ENCODE data around the gene MAP1LC3C.
"Not testable (repeated sequence)": the region's sequence is repeated elsewhere in the genome, so short reads cannot be mapped to it uniquely, and the experiment has no call there.

Gene MAP1LC3C

DNA sequence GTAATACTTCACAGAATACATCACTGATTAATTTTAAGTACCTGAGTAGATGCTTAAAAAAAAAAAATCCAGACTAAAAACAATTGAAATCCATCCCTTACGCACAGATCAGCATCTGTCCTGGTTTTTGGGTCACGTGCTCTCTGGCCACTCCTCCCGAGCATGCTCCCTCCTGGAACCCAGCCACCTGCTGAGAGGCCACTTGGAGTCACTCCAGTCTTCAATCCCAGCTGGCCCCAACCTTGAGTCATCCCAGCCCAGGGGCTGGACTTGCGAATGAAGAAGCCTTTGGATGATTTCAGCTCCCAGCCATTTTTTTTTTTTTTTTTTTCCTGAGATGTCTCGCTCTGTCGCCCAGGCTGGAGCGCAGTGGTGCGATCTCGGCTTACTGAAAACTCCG, 8.9 kb downstream of the MAP1LC3C start:
- DNase-seq, result no peak

DNA sequence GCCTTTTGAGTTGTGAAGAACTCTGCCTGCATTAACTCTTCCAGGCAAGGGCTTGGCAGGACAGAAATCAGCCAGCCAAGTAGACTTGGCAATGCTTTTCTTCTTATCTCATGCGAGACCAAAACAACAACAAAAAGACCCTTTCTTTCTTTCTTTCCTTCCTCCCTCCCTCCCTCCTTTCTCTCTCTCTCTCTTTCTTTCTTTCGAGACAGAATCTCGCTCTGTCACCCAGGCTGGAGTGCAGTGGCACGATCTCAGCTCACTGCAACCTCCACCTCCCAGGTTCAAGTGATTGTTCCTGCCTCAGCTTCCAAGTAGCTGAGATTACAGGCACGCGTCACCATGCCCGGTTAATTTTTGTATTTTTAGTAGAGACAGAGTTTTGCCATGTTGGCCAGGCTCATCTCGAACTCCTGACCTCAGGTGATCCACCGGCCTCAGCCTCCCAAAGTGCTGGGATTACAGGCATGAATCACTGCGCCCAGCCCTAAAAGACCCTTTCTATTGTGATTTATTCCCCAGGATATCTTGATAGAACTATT, 10.4 kb downstream of the MAP1LC3C start:
- DNase-seq, result not testable (repeated sequence)

DNA sequence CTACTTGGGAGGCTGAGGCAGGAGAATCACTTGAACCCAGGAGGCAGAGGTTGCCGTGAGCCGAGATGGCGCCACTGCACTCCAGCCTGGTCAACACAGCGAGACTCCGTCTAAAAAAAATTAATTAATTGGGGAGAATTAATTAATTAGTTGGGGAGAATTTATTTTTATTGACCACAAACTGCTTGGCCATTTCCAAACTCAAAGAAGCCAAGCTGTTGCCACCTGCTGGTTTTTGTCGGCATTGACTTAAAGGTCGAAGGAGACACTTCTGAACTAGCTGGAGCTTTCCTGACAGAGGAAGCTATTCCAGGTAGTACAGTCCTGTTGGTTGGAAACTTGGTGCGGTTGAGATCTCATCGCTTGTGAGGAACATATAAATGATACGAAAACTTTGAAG, 13.1 kb downstream of the MAP1LC3C start:
- no peak for DNase-seq

DNA sequence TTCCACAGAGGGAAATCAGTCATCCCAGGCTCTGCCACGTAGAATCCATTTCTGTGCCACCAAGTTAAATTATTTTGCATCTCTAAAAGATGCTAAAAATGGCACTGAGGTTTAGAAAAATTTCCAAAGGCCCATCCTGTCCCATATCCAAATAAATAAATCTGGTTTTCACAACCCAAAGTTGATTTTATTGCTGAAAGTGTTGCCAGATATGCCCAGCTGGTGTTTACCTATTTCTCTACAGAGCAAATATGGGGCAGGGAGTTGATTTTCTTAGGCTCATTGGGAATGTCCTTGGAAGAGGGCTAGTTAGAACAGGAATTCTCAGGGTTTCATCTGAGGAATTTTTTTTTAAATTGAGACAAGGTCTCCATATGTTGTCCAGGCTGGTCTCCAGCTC, 19.0 kb downstream of the MAP1LC3C start:
- DNase-seq, result no peak

DNA sequence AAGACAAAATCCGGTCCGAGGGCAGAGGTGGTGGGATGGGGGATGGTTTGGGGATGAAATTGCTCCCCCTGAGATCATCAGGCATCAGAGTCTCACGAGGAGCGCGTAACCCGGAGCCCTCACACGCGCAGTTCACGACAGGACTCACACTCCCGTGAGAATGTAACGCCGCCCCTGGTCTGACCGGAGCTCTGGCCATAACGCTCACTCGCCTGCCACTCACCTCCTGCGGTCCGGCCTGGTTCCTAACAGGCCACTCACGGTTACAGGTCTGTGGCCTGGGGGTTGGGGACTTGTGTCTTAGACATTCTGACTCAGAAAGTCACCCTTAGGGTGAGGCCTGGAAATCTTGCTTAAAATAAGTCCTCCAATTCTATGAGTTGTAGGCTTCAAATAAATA, 19.8 kb downstream of the MAP1LC3C start:
- DNase-seq, result no peak

DNA sequence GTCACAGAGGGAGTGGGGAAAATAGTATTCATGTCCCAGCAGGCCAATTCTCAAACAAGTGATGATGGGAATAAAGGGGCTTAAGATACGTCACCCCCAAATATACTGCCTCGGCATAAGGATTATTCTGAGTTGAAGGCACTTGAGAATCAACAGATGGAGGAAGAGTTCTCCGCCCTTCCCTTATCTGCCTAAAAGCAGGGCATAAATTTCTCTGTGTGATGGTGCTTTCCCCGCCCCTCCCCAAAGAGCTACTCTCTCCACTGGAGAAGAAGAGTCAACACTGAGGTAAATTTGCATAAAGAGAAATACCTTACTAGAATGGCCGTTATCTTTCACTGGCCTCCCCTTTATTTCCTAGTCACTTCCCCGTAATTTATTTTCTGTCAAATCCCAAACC, 22.7 kb downstream of the MAP1LC3C start:
- DNase-seq, result no peak

DNA sequence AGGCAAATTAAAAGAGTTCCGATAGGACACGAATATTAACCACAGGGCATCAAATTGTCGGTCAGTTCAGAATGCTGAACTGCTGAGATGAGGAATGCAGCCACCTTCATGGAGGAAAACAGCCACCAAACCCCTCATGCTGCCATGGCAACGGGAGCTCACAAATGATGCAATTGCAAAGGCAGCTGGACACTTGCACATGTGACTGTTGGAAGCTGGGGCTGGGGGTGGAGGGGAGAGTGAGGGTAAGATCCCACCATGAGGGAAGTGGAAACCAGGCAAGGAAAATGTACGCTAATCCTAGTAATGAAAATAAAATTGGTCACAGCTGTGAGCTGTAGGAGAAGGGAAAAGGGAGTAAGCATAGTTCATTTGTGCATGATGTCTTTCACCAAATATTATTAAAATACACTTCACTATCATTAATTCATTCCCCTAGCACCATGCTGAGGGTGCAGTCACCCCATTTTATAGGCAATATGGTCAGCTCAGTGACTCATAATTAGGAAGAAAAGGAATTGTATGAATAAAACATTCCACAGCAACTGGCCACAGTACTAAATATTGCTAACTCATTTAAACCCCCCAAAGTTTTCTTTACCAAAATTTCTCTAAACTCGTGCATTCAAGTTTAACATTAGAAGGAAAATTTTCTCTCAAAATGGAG, 26.1 kb downstream of the MAP1LC3C start:
- DNase-seq, result no peak

DNA sequence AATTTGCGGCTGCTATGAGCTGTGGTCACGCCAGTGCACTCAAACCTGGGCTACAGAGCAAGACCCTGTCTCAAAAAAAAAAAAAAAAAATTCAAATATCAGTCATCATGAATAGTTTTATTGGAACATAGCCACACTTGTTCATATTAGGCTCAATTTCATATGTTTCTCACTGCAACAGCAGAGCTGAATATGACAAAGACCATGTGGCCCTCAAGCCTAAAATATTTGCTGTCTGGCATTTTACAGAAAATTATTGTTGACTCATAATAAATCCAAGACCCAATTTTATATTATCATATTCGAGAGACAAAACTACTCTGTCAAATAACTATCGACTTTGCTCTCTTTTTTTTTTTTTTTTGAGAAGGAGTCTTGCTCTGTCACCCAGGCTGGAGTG, 30.3 kb downstream of the MAP1LC3C start:
- DNase-seq, result no peak

DNA sequence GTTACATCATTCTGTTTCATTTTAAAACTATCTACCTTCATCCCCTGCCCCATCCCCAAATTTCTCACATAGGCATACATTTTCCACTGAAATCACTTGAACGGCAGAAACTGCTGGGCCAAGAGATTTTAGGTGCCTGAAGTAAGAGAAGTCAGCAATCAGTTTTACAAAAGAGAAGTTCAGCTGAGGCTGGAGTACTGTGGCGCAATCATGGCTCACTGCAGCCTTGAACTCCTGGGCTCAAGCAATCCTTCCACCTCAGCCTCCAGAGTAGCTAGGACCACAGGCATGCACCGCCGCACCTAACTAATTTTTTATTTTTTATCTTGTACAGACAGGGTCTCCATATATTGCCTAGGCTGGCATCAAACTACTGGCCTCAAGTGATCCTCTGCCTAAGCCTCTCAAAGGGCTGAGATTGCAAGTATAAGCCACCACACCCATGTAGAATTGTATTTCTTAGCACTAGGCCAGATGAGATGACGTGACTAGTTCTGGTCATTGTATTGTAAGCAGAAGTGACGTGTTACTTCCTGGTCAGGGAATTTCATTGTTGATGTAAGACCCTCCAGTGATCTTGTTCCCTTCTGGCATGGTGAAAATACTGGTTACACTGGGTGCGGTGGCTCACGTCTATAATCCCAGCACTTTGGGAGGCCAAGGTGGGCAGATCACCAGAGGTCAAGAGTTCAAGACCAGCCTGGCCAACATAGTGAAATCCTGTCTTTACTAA, 34.2 kb downstream of the MAP1LC3C start:
- no peak for DNase-seq

DNA sequence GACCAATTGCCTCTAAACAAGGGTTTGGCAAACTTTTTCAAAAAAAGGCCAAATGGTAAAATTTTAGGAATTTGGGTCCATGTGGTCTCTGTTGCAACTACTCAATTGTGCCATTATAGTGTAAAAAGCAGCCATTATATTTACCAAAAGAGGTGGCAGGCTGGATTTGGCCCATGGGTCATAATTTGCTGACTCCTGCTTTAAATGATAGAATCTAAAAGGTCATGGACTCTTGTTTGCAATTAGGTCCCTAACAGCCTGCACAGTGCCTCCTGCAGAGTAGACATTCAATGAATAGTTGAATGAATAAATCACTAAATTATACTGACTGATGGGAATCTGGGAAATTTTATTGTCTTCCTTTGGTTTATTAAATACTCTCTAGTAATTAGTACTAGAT, 35.2 kb downstream of the MAP1LC3C start:
- no peak for DNase-seq

DNA sequence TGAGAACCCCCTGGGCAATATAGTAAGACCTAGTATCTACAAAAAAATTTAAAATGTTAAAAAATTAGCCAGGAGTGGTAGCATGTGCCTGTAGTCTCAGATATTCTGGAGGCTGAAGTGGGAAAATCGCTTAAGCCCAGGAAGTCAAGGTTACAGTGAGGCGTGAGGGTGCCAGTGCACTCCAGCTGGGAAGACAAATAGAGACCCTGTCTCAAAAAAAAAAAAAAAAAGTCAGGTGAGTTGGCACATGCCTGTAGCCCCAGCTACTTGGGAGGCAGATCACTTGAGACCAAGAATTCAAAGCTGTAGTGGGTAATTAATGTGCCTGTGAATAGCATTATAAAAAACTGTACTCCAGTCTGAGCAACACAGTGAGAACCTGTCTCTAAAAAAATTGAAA, 36.7 kb downstream of the MAP1LC3C start:
- peak; percentile 35 for DNase-seq

DNA sequence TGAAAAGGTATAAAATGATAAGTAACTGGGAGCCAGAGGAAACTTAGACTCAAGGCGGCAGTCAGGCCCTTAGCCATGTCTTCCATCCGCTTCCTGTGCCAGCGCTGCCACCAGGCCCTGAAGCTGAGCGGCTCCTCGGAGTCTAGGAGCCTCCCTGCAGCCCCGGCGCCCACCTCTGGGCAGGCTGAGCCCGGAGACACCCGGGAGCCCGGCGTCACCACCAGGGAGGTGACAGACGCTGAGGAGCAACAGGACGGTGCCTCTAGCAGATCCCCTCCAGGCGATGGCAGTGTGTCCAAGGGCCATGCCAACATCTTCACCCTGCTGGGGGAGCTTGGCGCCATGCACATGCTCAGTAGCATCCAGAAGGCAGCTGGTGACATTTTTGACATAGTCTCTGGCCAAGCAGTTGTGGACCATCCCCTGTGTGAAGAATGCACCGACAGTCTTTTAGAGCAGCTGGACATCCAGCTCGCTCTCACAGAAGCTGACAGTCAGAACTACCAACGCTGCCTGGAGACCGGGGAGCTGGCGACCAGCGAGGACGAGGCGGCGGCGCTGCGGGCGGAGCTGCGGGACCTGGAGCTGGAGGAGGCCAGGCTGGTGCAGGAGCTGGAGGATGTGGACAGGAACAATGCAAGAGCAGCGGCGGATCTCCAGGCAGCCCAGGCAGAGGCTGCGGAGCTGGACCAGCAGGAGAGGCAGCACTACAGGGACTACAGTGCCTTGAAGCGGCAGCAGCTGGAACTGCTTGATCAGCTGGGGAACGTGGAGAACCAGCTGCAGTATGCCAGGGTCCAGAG, 41.0 kb downstream of the MAP1LC3C start, which contains the start of gene BECN2:
Gene BECN2, plus strand, starts transcription at position 76 of the 803 bp plus-strand sequence. Its CDS starts 0 bp downstream, at position 76.
- DNase-seq, result no peak

DNA sequence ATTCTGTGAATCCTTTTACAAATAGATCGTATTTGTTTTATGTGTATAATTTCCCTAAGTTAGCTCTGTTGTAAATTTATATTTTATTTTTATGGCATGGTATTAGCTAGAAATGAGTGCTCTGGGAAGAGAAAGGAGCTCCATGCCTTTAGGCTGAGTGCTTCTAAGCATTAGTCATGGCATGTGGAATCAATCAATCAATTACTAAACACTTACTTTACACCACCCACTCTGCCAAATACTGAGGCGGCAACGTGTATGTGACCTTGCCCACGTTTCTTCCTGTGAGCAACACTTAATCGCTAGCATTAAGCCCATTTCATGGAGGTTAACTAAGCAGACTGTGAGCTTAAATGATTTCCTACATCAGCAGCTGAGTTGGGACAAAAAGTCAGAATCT, 48.5 kb downstream of the MAP1LC3C start:
- no peak for DNase-seq

DNA sequence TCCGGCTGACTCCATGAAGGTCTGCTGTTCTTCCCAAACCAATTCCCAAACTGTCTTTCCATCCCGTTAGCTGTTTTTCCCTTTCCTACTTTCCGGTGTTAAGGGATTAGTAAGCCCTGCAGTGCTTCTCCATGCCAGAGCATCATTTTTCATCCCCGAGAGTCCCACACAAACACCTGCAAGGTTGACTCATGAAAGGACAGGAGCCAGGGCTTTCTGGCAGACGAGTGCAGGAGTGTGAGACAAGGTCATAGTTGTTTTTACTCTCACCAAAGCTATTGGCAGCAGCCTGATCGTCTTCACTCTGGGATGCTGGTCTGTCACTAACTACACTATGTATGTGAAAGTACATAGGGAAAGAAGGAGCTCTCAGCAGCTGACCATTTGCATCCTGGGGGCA, 51.5 kb downstream of the MAP1LC3C start:
- no peak for DNase-seq
